ENCODE data around the gene PLAAT1.

The PLAAT1 gene

GRCh38 chr3:193253986-193254660, 13.1 kb downstream of the PLAAT1 start:
- no peak for DNase-seq

GRCh38 chr3:193261970-193262369, 20.9 kb downstream of the PLAAT1 start:
- no peak for DNase-seq

- DNase-seq: no peak
These were observed 21.7 kb downstream of the PLAAT1 start for GRCh38 chr3:193262707-193263106.

GRCh38 chr3:193269343-193270028, 28.5 kb downstream of the PLAAT1 start:
- DNase-seq: no peak

GRCh38 chr3:193270451-193270850, 29.4 kb downstream of the PLAAT1 start:
- DNase-seq: no peak

GRCh38 chr3:193271101-193271840, 30.2 kb downstream of the PLAAT1 start:
- DNase-seq: no peak

GRCh38 chr3:193292386-193292785, 51.4 kb downstream of the PLAAT1 start:
- DNase-seq: no peak

- DNase-seq: no peak
These were observed 55.0 kb downstream of the PLAAT1 start for GRCh38 chr3:193295985-193296384.

GRCh38 chr3:193297421-193297820, 56.4 kb downstream of the PLAAT1 start:
- no peak for DNase-seq

- DNase-seq: no peak
These were observed 60.4 kb downstream of the PLAAT1 start for GRCh38 chr3:193301433-193301832.

GRCh38 chr3:193305356-193305755, 64.3 kb downstream of the PLAAT1 start:
- no peak for DNase-seq

GRCh38 chr3:193310914-193311723, 70.1 kb downstream of the PLAAT1 start:
- no peak for DNase-seq

- no peak for DNase-seq
These were observed 72.3 kb downstream of the PLAAT1 start for GRCh38 chr3:193313061-193313958.

GRCh38 chr3:193314161-193314560, 73.1 kb downstream of the PLAAT1 start:
- no peak for DNase-seq

GRCh38 chr3:193317682-193318300, 76.8 kb downstream of the PLAAT1 start:
- DNase-seq: no peak

Data from NCI-H524 treated with DMSO at 0.1 percent for 48 hours (cell line).